Suprapubic skin (tissue), 4 donors: Measurements from ENCODE around the gene EPHB1. TPM values are rescaled to one million over a fixed set of nuclear protein-coding genes. Genes with fewer than 3 reads are reported as not detected.

Experiments used
- DNase-seq, 2 donors: peaks; one replicate each; pipeline ENCODE4 v3.0.0-alpha.2; 2019; ENCODE audit warnings: low spot score in 2 of 2
- H3K27ac ChIP-seq: fragments of 200-600 bp; sonication (generic); one replicate; pipeline ENCODE4 v1.5.1; 2019
- H3K27me3 ChIP-seq: fragments of 200-600 bp; sonication (generic); one replicate; pipeline ENCODE4 v1.5.1; 2019
- H3K36me3 ChIP-seq: fragments of 200-600 bp; sonication (generic); one replicate; pipeline ENCODE4 v1.5.1; 2019
- H3K4me1 ChIP-seq: fragments of 200-600 bp; sonication (generic); one replicate; pipeline ENCODE4 v1.5.1; 2019
- H3K4me3 ChIP-seq: fragments of 200-600 bp; sonication (generic); one replicate; pipeline ENCODE4 v1.5.1; 2019; ENCODE audit warnings: mild to moderate bottlenecking
- H3K9me3 ChIP-seq: fragments of 200-600 bp; sonication (generic); one replicate; pipeline ENCODE4 v1.5.1; 2019
- CTCF ChIP-seq, 2 donors: fragments of 200-600 bp in 1 of 2; fragments of 450-650 bp in 1 of 2; sonication (generic) in 1 of 2; IDR thresholded peaks; one replicate each; pipeline ENCODE4 v1.5.1; 2016 to 2019; ENCODE audit warnings: antibody characterized with exemption in 2 of 2, mild to moderate bottlenecking in 1 of 2, moderate library complexity in 1 of 2
- EP300 ChIP-seq: sonication (generic); formaldehyde crosslinking; IDR thresholded peaks from one replicate; pipeline ENCODE4 v1.6.1; 2017; ENCODE audit warnings: antibody characterized with exemption
- POLR2A ChIP-seq, 2 donors: fragments of 450-650 bp; IDR thresholded peaks; one replicate each; pipeline ENCODE4 v1.6.1; 2017; ENCODE audit warnings: antibody characterized with exemption in 2 of 2, mild to moderate bottlenecking in 2 of 2, moderate library complexity in 2 of 2
- POLR2AphosphoS5 ChIP-seq, 3 donors: sonication (generic); formaldehyde crosslinking; IDR thresholded peaks; one replicate each; pipeline ENCODE4 v1.6.1; 2017; ENCODE audit warnings: antibody characterized with exemption in 3 of 3
- WGBS: methylation state at CpG from one replicate; pipeline ENCODE4 v1.1.5; 2018; 5-methylcytosine and 5-hydroxymethylcytosine counted together
- total RNA-seq, 4 donors: library from RNA; depleted of rRNA; stranded (reverse); fragments of >200 nt; gene quantifications; one replicate each; pipeline ENCODE4 v1.1.0, GENCODE V29; 2016

Gene EPHB1
- total RNA-seq, 4 donors from 2014 or later, result 8.5 to 30.7 (median 18.5) TPM

DNA sequence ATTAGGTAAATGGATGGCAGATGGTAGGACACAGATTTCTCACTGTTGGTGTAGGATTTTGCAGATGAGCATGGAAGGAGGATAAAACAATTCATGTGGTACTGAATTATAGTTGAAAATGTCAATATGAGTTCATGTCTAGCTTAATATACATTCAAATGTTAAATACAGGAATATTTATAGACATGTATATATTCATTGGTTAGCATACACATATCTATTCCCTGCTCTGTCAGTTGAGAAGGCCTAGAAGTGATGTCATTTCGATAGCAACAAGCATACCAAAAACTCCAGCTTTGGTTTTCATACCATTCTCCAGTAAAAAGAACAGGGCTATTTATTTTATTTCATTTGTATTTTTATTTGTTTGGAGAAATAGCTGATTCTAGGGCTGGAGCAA is 497.1 kb downstream of the EPHB1 start:
- no peaks in the 10 kb centered on the region for H3K27me3 ChIP-seq
- no peak overlapping the region for H3K4me3 ChIP-seq
- WGBS, result 80% methylated on average over 1 of the region's 1 CpG
- TF ChIP-seq POLR2AphosphoS5 (IDR thresholded peaks at IDR 0.05), result no peak
- no peak for TF ChIP-seq POLR2A (IDR thresholded peaks at IDR 0.05)
- no peak for TF ChIP-seq CTCF (IDR thresholded peaks at IDR 0.05)
- no peak for TF ChIP-seq EP300
- H3K27ac ChIP-seq, result no peak overlapping the region
- no peaks in the 10 kb centered on the region for H3K36me3 ChIP-seq
- DNase-seq, result no peak
- no peaks in the 10 kb centered on the region for H3K4me1 ChIP-seq
- no peaks in the 10 kb centered on the region for H3K9me3 ChIP-seq

DNA sequence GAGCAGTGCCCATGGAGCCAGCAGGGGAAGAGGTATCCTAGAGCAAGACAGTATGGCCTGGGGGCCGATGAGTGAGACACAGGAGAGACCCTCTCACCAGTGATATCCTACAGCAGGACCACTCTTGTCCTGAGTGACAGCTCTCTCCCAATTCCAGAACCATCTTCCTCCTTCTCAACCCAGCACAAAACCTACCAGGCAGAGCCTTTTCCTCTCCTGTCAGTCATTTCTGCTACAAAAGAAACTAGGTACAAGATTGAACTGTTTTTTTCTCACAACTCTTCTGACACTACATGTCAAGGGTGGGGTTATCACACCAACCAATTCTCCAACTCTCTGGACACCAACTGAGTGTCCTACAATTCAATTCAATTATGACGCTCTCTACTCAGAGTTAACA is 506.6 kb downstream of the EPHB1 start:
- Histone ChIP-seq H3K36me3 (no peaks in the 10 kb centered on the region), H3K27ac (no peak overlapping the region), H3K27me3 (no peaks in the 10 kb centered on the region), H3K9me3 (no peaks in the 10 kb centered on the region), H3K4me1 (no peaks in the 10 kb centered on the region), H3K4me3 (no peak overlapping the region)
- TF ChIP-seq POLR2AphosphoS5 (IDR thresholded peaks at IDR 0.05) (no peak), EP300 (no peak), CTCF (IDR thresholded peaks at IDR 0.05) (no peak), POLR2A (IDR thresholded peaks at IDR 0.05) (no peak)
- WGBS, result 72% methylated on average over 2 of the region's 2 CpGs
- no peak for DNase-seq

- no peak for TF ChIP-seq EP300
- no peak for TF ChIP-seq POLR2A (IDR thresholded peaks at IDR 0.05)
- TF ChIP-seq POLR2AphosphoS5 (IDR thresholded peaks at IDR 0.05), result no peak
- no peak for TF ChIP-seq CTCF (IDR thresholded peaks at IDR 0.05)
- Histone ChIP-seq H3K27ac (no peak overlapping the region), H3K36me3 (no peaks in the 10 kb centered on the region), H3K4me1 (no peaks in the 10 kb centered on the region), H3K27me3 (no peaks in the 10 kb centered on the region), H3K9me3 (no peaks in the 10 kb centered on the region), H3K4me3 (no peak overlapping the region)
- 72% methylated on average over 1 of the region's 1 CpG for WGBS
- no peak for DNase-seq
Observed at GRCh38 chr3:135304378-135304777, 509.3 kb downstream of the EPHB1 start.

Other genes with a start within 250 kb of the EPHB1 start
- gene KY, start 144.2 kb upstream of the EPHB1 start, total RNA-seq, result 10 to 100 TPM; 41.9 to 99.8 (median 53.9) TPM